Osteoblast (primary cell): ENCODE measurements around the gene PLEKHO2. TPM values are rescaled to one million over a fixed set of nuclear protein-coding genes. Genes with fewer than 3 reads are reported as not detected.

Experiments used
- DNase-seq: peaks from one replicate; pipeline ENCODE4 v3.0.0; 2011; ENCODE audit warnings: low spot score, mixed read lengths; ENCODE audit not compliant: insufficient read length; ENCODE audit errors: missing footprints
- H2AFZ ChIP-seq: 2 replicates; pipeline ENCODE4 v1.6.0; 2011; ENCODE audit warnings: mild to moderate bottlenecking, low read length
- H3K27ac ChIP-seq: 2 replicates; pipeline ENCODE4 v1.5.1; 2011; ENCODE audit warnings: mild to moderate bottlenecking, low read depth, low read length, moderate library complexity
- H3K27me3 ChIP-seq: 2 replicates; pipeline ENCODE4 v1.6.0; 2012; ENCODE audit warnings: mild to moderate bottlenecking, control low read depth, inconsistent platforms, low read length, moderate library complexity; ENCODE audit not compliant: insufficient read depth
- H3K36me3 ChIP-seq: 2 replicates; pipeline ENCODE4 v1.5.1; 2011; ENCODE audit warnings: mild to moderate bottlenecking, low read length, control low read depth, moderate library complexity; ENCODE audit not compliant: insufficient read depth
- H3K4me1 ChIP-seq: 2 replicates; pipeline ENCODE4 v1.5.1; 2011; ENCODE audit warnings: mild to moderate bottlenecking, low read length, control low read depth, moderate library complexity; ENCODE audit not compliant: insufficient read depth
- H3K4me2 ChIP-seq: 2 replicates; pipeline ENCODE4 v1.6.0; 2011; ENCODE audit warnings: mild to moderate bottlenecking, low read length; ENCODE audit not compliant: insufficient read depth
- H3K4me3 ChIP-seq: fragments of 200-600 bp; sonication (generic); 3 replicates; pipeline ENCODE4 v1.5.1; 2012; ENCODE audit warnings: mild to moderate bottlenecking, low read length, inconsistent platforms; ENCODE audit not compliant: insufficient read depth
- H3K79me2 ChIP-seq: 2 replicates; pipeline ENCODE4 v1.6.0; 2012; ENCODE audit warnings: mild to moderate bottlenecking, low read length, control low read depth, inconsistent platforms; ENCODE audit not compliant: insufficient read depth
- H3K9me3 ChIP-seq: 2 replicates; pipeline ENCODE4 v1.5.1; 2011; ENCODE audit warnings: low read depth, low read length, control low read depth
- H4K20me1 ChIP-seq: 2 replicates; pipeline ENCODE4 v1.6.0; 2012; ENCODE audit warnings: mild to moderate bottlenecking, low read length, control low read depth; ENCODE audit not compliant: insufficient read depth
- CTCF ChIP-seq: IDR thresholded peaks from 2 replicates; pipeline ENCODE4 v1.5.1; 2011; ENCODE audit warnings: mild to moderate bottlenecking, low read depth, low read length, moderate library complexity; ENCODE audit errors: extremely low read depth
- total RNA-seq: library from RNA; depleted of rRNA; stranded (reverse); fragments of >200 nt; gene quantifications from 2 replicates; pipeline ENCODE4 v1.2.3, GENCODE V29; 2012

The PLEKHO2 gene
- total RNA-seq, 1 donor, result 41.6 TPM

GRCh38 chr15:64905941-64906340 lies 64.2 kb downstream of the PLEKHO2 start:
- H3K36me3 ChIP-seq, result no peaks in the 10 kb centered on the region
- H3K27ac ChIP-seq, result no peak overlapping the region
- H3K4me1 ChIP-seq, result peaks cover 8% of the 10 kb centered on the region
- H3K9me3 ChIP-seq, result peaks cover 2% of the 10 kb centered on the region
- peak overlapping the region; percentile 100 for H2AFZ ChIP-seq
- no peaks in the 10 kb centered on the region for H4K20me1 ChIP-seq
- H3K4me2 ChIP-seq, result peak overlapping the region; percentile 98
- H3K79me2 ChIP-seq, result no peaks in the 10 kb centered on the region
- DNase-seq, result no peak
- H3K27me3 ChIP-seq, result no peaks in the 10 kb centered on the region
- no peak for TF ChIP-seq CTCF
- H3K4me3 ChIP-seq, result no peak overlapping the region

- no peak for DNase-seq
- H3K27ac ChIP-seq, result no peak overlapping the region
- H4K20me1 ChIP-seq, result no peaks in the 10 kb centered on the region
- no peak overlapping the region for H3K4me3 ChIP-seq
- H3K27me3 ChIP-seq, result no peaks in the 10 kb centered on the region
- no peaks in the 10 kb centered on the region for H3K9me3 ChIP-seq
- no peaks in the 10 kb centered on the region for H3K79me2 ChIP-seq
- no peaks in the 10 kb centered on the region for H3K36me3 ChIP-seq
- peaks cover 11% of the 10 kb centered on the region for H3K4me1 ChIP-seq
- TF ChIP-seq CTCF, result no peak
- no peak overlapping the region for H2AFZ ChIP-seq
- no peak overlapping the region for H3K4me2 ChIP-seq
These were observed 64.7 kb downstream of the PLEKHO2 start for GRCh38 chr15:64906402-64906801.

- H3K27ac ChIP-seq, result no peak overlapping the region
- no peak for DNase-seq
- H3K4me3 ChIP-seq, result no peak overlapping the region
- H3K79me2 ChIP-seq, result no peaks in the 10 kb centered on the region
- H3K36me3 ChIP-seq, result no peaks in the 10 kb centered on the region
- H3K4me1 ChIP-seq, result peaks cover 12% of the 10 kb centered on the region
- no peak overlapping the region for H2AFZ ChIP-seq
- no peaks in the 10 kb centered on the region for H4K20me1 ChIP-seq
- no peaks in the 10 kb centered on the region for H3K9me3 ChIP-seq
- H3K27me3 ChIP-seq, result no peaks in the 10 kb centered on the region
- no peak for TF ChIP-seq CTCF
- no peak overlapping the region for H3K4me2 ChIP-seq
These were observed 66.3 kb downstream of the PLEKHO2 start for GRCh38 chr15:64907991-64908390.

GRCh38 chr15:64909546-64909945 lies 67.8 kb downstream of the PLEKHO2 start:
- peaks cover 12% of the 10 kb centered on the region for H3K4me1 ChIP-seq
- no peaks in the 10 kb centered on the region for H4K20me1 ChIP-seq
- H3K4me2 ChIP-seq, result no peak overlapping the region
- TF ChIP-seq CTCF, result no peak
- no peak overlapping the region for H3K27ac ChIP-seq
- no peaks in the 10 kb centered on the region for H3K9me3 ChIP-seq
- no peaks in the 10 kb centered on the region for H3K27me3 ChIP-seq
- no peak overlapping the region for H3K4me3 ChIP-seq
- no peaks in the 10 kb centered on the region for H3K79me2 ChIP-seq
- H2AFZ ChIP-seq, result no peak overlapping the region
- DNase-seq, result no peak
- H3K36me3 ChIP-seq, result no peaks in the 10 kb centered on the region
